A673 (cell line): ENCODE results near the gene LBHD2. TPM values are rescaled to one million over a fixed set of nuclear protein-coding genes. Genes with fewer than 3 reads are reported as not detected.

Experiments
- BruUV-seq: library from RNA; stranded (reverse); fragments of 400-500 nt; replicated peaks from 2 replicates; lab custom pipeline; 2021; lab: Mats Ljungman, UMichigan
- CTCF ChIA-PET: fragments of 300-600 bp; sonication (Branson Sonifier 250); formaldehyde crosslinking; loops from one replicate; lab custom pipeline; 2022; ENCODE audit warnings: antibody characterized with exemption; lab: Charles Lee
- POLR2A ChIA-PET: fragments of 300-600 bp; sonication (Branson Sonifier 250); formaldehyde crosslinking; loops from one replicate; lab custom pipeline; 2022; ENCODE audit warnings: antibody characterized with exemption; ENCODE audit not compliant: low non-redundant PET; lab: Charles Lee
- DNase-seq: peaks from one replicate; pipeline ENCODE4 v3.0.0-alpha.2; 2015; ENCODE audit warnings: low spot score
- H3K27ac ChIP-seq: fragments of 200-600 bp; sonication (generic); 2 replicates; pipeline ENCODE4 v1.5.1; 2016; ENCODE audit warnings: mixed run types, low read depth, mild to moderate bottlenecking, mixed read lengths, antibody characterized with exemption, low read length; ENCODE audit not compliant: poor library complexity, severe bottlenecking
- H3K27me3 ChIP-seq: fragments of 200-600 bp; sonication (generic); replicated peaks from 2 replicates; pipeline ENCODE4 v1.6.1; 2017; ENCODE audit warnings: mixed run types, low read depth, mild to moderate bottlenecking, mixed read lengths, antibody characterized with exemption, low read length; ENCODE audit not compliant: insufficient read depth, poor library complexity
- H3K36me3 ChIP-seq: fragments of 200-600 bp; sonication (generic); 2 replicates; pipeline ENCODE4 v1.6.1; 2016; ENCODE audit warnings: mixed run types, mild to moderate bottlenecking, mixed read lengths, antibody characterized with exemption, low read length; ENCODE audit not compliant: insufficient read depth, poor library complexity, severe bottlenecking
- H3K4me1 ChIP-seq: fragments of 200-600 bp; sonication (generic); 2 replicates; pipeline ENCODE4 v1.6.1; 2017; ENCODE audit warnings: mixed run types, mild to moderate bottlenecking, mixed read lengths, antibody characterized with exemption, low read length; ENCODE audit not compliant: insufficient read depth, poor library complexity, severe bottlenecking
- H3K4me3 ChIP-seq: fragments of 200-600 bp; sonication (generic); 2 replicates; pipeline ENCODE4 v1.5.1; 2016; ENCODE audit warnings: low read depth, mixed run types, mild to moderate bottlenecking, mixed read lengths, low read length; ENCODE audit not compliant: poor library complexity, severe bottlenecking
- H3K9me3 ChIP-seq: fragments of 200-600 bp; sonication (generic); 2 replicates; pipeline ENCODE4 v1.6.1; 2016; ENCODE audit warnings: mixed run types, low read depth, mild to moderate bottlenecking, mixed read lengths, antibody characterized with exemption, low read length; ENCODE audit not compliant: poor library complexity, severe bottlenecking
- EZH2 ChIP-seq: fragments of 200-600 bp; sonication (generic); IDR thresholded peaks from 2 replicates; pipeline ENCODE4 v1.6.1; 2017; ENCODE audit warnings: borderline replicate concordance, low read depth, mild to moderate bottlenecking, mixed read lengths, antibody characterized with exemption, low read length; ENCODE audit not compliant: poor library complexity, severe bottlenecking
- intact Hi-C: fragments of 100-400 bp; cut with micrococcal nuclease; formaldehyde crosslinking; loops from one replicate; pipeline ENCODE4 v1.10.0; 2022; ENCODE audit not compliant: unreplicated experiment
- total RNA-seq: library from RNA; stranded (reverse); gene quantifications from 2 replicates; pipeline ENCODE4 v1.2.3, GENCODE V29; 2021
- TF ChIP-seq, protein P1 (sequence below): fragments of 300-800, 200-600 bp; sonication (generic); conservative IDR thresholded peaks from 2 replicates; pipeline ENCODE4 v1.5.1; 2017; ENCODE audit warnings: low read depth, mild to moderate bottlenecking, antibody characterized with exemption, low read length, moderate library complexity, mixed read lengths

LBHD2 gene
- total RNA-seq, 1 experiment from 2014 or later, result 0.99 TPM

- Histone ChIP-seq H3K36me3 (no peaks in the 10 kb centered on the region), H3K4me1 (peaks cover 12% of the 10 kb centered on the region), H3K4me3 (no peak overlapping the region), H3K9me3 (no peaks in the 10 kb centered on the region), H3K27me3 (no peaks in the 10 kb centered on the region), H3K27ac (no peak overlapping the region)
- no peak for DNase-seq
- TF ChIP-seq EZH2, result no peak
- TF ChIP-seq, protein P1, sequence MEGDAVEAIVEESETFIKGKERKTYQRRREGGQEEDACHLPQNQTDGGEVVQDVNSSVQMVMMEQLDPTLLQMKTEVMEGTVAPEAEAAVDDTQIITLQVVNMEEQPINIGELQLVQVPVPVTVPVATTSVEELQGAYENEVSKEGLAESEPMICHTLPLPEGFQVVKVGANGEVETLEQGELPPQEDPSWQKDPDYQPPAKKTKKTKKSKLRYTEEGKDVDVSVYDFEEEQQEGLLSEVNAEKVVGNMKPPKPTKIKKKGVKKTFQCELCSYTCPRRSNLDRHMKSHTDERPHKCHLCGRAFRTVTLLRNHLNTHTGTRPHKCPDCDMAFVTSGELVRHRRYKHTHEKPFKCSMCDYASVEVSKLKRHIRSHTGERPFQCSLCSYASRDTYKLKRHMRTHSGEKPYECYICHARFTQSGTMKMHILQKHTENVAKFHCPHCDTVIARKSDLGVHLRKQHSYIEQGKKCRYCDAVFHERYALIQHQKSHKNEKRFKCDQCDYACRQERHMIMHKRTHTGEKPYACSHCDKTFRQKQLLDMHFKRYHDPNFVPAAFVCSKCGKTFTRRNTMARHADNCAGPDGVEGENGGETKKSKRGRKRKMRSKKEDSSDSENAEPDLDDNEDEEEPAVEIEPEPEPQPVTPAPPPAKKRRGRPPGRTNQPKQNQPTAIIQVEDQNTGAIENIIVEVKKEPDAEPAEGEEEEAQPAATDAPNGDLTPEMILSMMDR, result no peak
- CTCF ChIA-PET, result no interaction called here
- BruUV-seq, result no TSS peak
- POLR2A ChIA-PET, result no interaction called here
- intact Hi-C loops, result no loop called here
Observed at GRCh38 chr14:103134405-103134804, 50.4 kb downstream of the LBHD2 start.

GRCh38 chr14:103134919-103135318 is 50.9 kb downstream of the LBHD2 start:
- no peaks in the 10 kb centered on the region for H3K9me3 ChIP-seq
- H3K4me1 ChIP-seq, result peaks cover 12% of the 10 kb centered on the region
- H3K27me3 ChIP-seq, result no peaks in the 10 kb centered on the region
- POLR2A ChIA-PET, result interaction anchor here (0.5 kb wide), 1 partner anchor 16 kb away, joined by 8 read pairs; no protein-coding TSS in a partner anchor
- BruUV-seq, result no TSS peak
- DNase-seq, result no peak
- H3K4me3 ChIP-seq, result no peak overlapping the region
- no peak overlapping the region for H3K27ac ChIP-seq
- CTCF ChIA-PET, result no interaction called here
- H3K36me3 ChIP-seq, result no peaks in the 10 kb centered on the region
- TF ChIP-seq, protein P1, result no peak
- no peak for TF ChIP-seq EZH2
- intact Hi-C loops, result no loop called here

- Histone ChIP-seq H3K36me3 (no peaks in the 10 kb centered on the region), H3K4me3 (no peak overlapping the region), H3K27ac (no peak overlapping the region), H3K27me3 (no peaks in the 10 kb centered on the region), H3K4me1 (peaks cover 12% of the 10 kb centered on the region), H3K9me3 (no peaks in the 10 kb centered on the region)
- intact Hi-C loops, result no loop called here
- CTCF ChIA-PET, result interaction anchor here (1.1 kb wide), 1 partner anchor 31 kb away, joined by 4 read pairs; no protein-coding TSS in a partner anchor
- POLR2A ChIA-PET, result interaction anchor here (0.5 kb wide), 1 partner anchor 15 kb away, joined by 8 read pairs; no protein-coding TSS in a partner anchor
- DNase-seq, result no peak
- no peak for TF ChIP-seq EZH2
- TF ChIP-seq, protein P1, result no peak
- BruUV-seq, result no TSS peak
Observed at GRCh38 chr14:103135333-103136260, 51.6 kb downstream of the LBHD2 start.
